Retinal pigment epithelial cell (primary cell): ENCODE data around the gene NCOA1.

ENCODE experiments used
- DNase-seq: peaks from one replicate; pipeline ENCODE4 v3.0.0-alpha.2; 2010; ENCODE audit warnings: low read depth
- H3K4me3 ChIP-seq: 2 replicates; pipeline ENCODE4 v1.5.1; 2011; ENCODE audit warnings: mild to moderate bottlenecking, low read length, control low read depth, moderate library complexity
- TF ChIP-seq, protein P1 (sequence below): conservative IDR thresholded peaks from 2 replicates; pipeline ENCODE4 v1.5.1; 2011; ENCODE audit warnings: low read depth, low read length, control low read depth, inconsistent platforms

NCOA1 gene

DNA sequence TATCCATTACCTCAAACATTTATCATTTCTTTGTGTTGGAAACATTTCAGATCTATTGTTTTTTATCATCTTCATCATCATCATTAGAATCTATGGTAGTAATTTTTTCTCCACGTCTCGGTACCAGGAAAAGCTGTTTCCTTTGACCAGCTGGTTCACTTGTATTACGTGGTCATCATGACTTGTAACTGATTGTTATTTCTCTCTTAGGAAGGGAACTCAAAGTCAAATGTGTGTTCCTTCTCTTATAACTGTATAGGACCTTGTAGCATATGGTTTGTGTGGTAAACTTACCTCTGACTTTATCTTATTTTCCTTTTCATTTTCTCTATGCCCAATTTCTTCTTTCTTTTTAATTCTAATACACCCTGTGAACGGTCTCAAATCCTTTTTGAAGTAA is 16.5 kb downstream of the NCOA1 start:
- TF ChIP-seq, protein P1, sequence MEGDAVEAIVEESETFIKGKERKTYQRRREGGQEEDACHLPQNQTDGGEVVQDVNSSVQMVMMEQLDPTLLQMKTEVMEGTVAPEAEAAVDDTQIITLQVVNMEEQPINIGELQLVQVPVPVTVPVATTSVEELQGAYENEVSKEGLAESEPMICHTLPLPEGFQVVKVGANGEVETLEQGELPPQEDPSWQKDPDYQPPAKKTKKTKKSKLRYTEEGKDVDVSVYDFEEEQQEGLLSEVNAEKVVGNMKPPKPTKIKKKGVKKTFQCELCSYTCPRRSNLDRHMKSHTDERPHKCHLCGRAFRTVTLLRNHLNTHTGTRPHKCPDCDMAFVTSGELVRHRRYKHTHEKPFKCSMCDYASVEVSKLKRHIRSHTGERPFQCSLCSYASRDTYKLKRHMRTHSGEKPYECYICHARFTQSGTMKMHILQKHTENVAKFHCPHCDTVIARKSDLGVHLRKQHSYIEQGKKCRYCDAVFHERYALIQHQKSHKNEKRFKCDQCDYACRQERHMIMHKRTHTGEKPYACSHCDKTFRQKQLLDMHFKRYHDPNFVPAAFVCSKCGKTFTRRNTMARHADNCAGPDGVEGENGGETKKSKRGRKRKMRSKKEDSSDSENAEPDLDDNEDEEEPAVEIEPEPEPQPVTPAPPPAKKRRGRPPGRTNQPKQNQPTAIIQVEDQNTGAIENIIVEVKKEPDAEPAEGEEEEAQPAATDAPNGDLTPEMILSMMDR, result no peak
- no peak overlapping the region for H3K4me3 ChIP-seq
- no peak for DNase-seq

DNA sequence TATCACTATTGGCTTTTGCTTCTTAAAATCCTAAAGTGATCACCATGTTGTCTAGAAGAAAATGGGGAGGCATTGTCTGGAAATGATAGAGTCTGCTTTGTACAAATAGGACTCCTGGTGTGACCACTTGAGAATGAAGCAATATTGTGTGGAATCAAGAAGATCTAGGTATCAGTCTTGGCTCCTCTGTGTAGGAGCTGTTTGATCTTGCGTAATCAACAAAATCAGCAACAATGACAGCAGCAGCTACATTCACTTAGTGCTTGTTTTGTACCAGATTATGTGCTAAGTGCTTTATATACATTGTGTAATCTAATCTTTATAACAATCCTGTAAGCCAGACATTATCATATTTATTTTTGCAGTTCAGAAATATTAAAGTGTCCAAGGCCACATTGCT is 17.8 kb downstream of the NCOA1 start:
- DNase-seq, result no peak
- TF ChIP-seq, protein P1, result no peak
- H3K4me3 ChIP-seq, result no peak overlapping the region

DNA sequence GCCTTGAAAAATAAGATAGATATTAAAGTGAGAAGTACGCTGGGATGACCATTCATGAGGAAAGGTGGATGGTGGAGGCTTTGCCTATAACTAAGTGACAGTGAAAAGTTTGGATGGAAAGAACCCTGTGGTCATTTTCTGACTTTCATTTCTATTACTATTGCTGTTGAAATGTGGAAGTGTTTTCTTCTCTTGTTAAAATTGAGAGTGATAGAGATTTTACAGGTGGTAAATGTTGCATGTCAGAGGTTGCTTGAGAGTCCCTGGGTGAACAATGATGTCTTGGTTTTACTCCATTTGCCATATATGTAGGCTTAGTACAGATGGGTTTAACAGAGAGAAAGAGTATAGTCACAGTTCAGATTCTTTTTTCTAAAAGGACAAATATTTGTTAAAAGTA is 18.4 kb downstream of the NCOA1 start:
- TF ChIP-seq, protein P1, result no peak
- DNase-seq, result no peak
- H3K4me3 ChIP-seq, result no peak overlapping the region

DNA sequence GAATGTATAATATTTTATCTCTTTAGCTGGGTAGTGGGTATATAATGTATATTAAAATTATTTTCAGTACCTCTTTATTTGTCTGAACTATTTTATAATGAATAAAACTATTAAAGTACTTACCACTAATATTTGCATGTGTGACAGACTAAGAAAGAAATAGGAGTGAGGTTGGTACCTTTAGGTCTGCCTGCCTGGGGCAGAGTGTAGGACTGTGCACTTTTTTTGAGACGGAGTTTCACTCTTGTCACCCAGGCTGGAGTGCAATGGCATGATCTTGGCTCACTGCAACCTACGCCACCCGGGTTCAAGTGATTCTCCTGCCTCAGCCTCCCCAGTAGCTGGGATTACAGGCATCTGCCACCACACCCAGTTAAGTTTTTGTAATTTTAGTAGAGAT is 18.8 kb downstream of the NCOA1 start:
- H3K4me3 ChIP-seq, result no peak overlapping the region
- TF ChIP-seq, protein P1, result no peak
- DNase-seq, result no peak

DNA sequence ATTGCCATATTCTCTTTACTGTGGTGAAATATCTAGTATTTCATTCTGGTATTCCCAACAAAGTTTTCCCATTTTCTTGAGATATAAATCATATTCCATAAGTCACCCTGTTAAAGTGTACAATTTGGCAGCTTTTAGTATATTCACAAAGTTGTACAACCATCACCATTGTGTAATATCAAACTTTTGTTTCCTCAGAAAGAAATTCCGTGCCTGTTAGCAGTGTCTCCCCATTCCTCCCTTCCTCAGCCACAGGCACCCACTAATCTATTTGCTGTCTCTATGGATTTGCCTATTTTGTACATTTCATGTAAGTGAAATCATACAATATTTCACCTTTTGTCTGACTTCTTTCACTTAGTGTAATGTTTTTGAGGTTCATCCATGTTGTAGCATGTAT is 19.7 kb downstream of the NCOA1 start:
- DNase-seq, result no peak
- TF ChIP-seq, protein P1, result no peak
- no peak overlapping the region for H3K4me3 ChIP-seq

DNA sequence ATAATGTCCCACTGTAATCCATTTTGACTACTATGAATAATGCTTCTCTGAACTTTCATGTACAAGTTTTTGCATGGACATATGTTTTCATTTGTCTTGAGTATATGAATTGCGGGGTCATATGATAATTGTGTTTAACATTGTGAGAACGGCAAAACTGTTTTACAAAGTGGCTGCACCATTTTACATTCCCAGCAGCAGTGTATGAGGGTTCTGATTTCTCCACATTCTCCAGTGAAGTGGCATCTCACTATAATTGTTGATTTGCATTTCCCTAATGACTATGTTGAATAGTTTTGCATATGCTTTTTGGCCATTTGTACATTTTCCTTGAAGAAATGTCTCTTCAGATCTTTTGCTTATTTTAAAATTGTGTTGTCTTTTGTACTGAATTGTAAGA is 20.1 kb downstream of the NCOA1 start:
- H3K4me3 ChIP-seq, result no peak overlapping the region
- DNase-seq, result no peak
- TF ChIP-seq, protein P1, result no peak

DNA sequence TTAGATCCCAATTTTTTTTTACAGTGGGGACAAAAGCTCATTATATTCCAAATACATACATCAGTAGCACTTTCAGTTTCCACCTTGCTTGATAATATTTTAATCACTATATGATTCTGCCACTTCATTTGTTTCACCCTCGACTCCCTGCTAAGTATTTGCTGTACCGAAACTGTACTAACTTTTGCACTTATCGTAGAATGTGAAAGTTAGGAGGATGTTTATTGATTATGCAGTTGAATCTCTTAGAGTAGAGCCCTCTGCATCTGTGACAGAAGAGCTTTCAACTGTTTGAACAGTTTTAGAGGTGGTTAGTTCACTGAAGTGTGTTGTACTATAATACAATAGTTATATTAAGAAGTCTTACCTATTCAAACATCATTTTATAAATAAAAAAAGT is 20.8 kb downstream of the NCOA1 start:
- TF ChIP-seq, protein P1, result no peak
- H3K4me3 ChIP-seq, result no peak overlapping the region
- no peak for DNase-seq
